Epithelial cell of esophagus (primary cell): ENCODE results near the gene ADAMTS18.

Experiments used
- DNase-seq: peaks from one replicate; pipeline ENCODE4 v3.0.0; 2010; ENCODE audit warnings: low read depth
- H3K4me3 ChIP-seq: 2 replicates; pipeline ENCODE4 v1.5.1; 2011; ENCODE audit warnings: mild to moderate bottlenecking, low read length, control low read depth
- CTCF ChIP-seq: IDR thresholded peaks from 2 replicates; pipeline ENCODE4 v1.5.1; 2011; ENCODE audit warnings: low read depth, mild to moderate bottlenecking, low read length, control low read depth, inconsistent platforms; ENCODE audit not compliant: insufficient read depth; ENCODE audit errors: missing control alignments

ADAMTS18 gene

GRCh38 chr16:77234611-77235010, 200.2 kb downstream of the ADAMTS18 start:
- peak; percentile 24 for DNase-seq
- no peak for TF ChIP-seq CTCF
- H3K4me3 ChIP-seq, result no peak overlapping the region

GRCh38 chr16:77233799-77234519, 200.9 kb downstream of the ADAMTS18 start:
- DNase-seq, result no peak
- H3K4me3 ChIP-seq, result no peak overlapping the region
- no peak for TF ChIP-seq CTCF
